IMR-90 (cell line): ENCODE data around the gene TMTC2. TPM values are rescaled to one million over a fixed set of nuclear protein-coding genes. Genes with fewer than 3 reads are reported as not detected.

Source experiments
- ATAC-seq: fragments of 200-7000 bp; cut with Tn5 transposase; 2 replicates; pipeline ENCODE4 v1.9.1; 2020; ENCODE audit warnings: low read depth, mild to moderate bottlenecking, moderate library complexity
- BruUV-seq: library from RNA; stranded (reverse); fragments of 400-500 nt; replicated peaks from 2 replicates; lab custom pipeline; 2021; lab: Mats Ljungman, UMichigan
- CTCF ChIA-PET: fragments of 300-600 bp; formaldehyde crosslinking; extraction: SDS; loops from one replicate; lab custom pipeline; 2021; ENCODE audit warnings: antibody characterized with exemption; lab: Yijun Ruan, JAX
- POLR2A ChIA-PET: fragments of 300-600 bp; sonication (Branson Sonifier 250); formaldehyde crosslinking; loops from one replicate; lab custom pipeline; 2022; ENCODE audit warnings: antibody characterized with exemption; ENCODE audit not compliant: unreplicated experiment; lab: Charles Lee
- DNase-seq: peaks from one replicate; pipeline ENCODE4 v3.0.0; 2013
- H2AFZ ChIP-seq: replicated peaks from 2 replicates; pipeline ENCODE3; 2013; ENCODE audit warnings: low read length, mild to moderate bottlenecking; ENCODE audit not compliant: poor library complexity
- H2AK5ac ChIP-seq: 2 replicates; pipeline ENCODE4 v1.6.1; 2013; ENCODE audit warnings: low read depth, low read length, inconsistent platforms
- H2AK9ac ChIP-seq: replicated peaks from 2 replicates; pipeline ENCODE3; 2013; ENCODE audit warnings: mild to moderate bottlenecking, low read depth, low read length, moderate library complexity; ENCODE audit not compliant: poor library complexity
- H2BK120ac ChIP-seq: 2 replicates; pipeline ENCODE4 v1.6.1; 2013; ENCODE audit warnings: low read depth, low read length, inconsistent platforms
- H2BK15ac ChIP-seq: 3 replicates; pipeline ENCODE4 v1.6.1; 2013; ENCODE audit warnings: low read depth, low read length, inconsistent platforms
- H2BK20ac ChIP-seq: 2 replicates; pipeline ENCODE4 v1.6.1; 2013; ENCODE audit warnings: low read depth, mild to moderate bottlenecking, inconsistent platforms, low read length, moderate library complexity
- H2BK5ac ChIP-seq: 2 replicates; pipeline ENCODE4 v1.6.1; 2013; ENCODE audit warnings: mild to moderate bottlenecking, low read depth, low read length, inconsistent platforms; ENCODE audit not compliant: poor library complexity, severe bottlenecking
- H3K14ac ChIP-seq: replicated peaks from 2 replicates; pipeline ENCODE4 v1.6.1; 2013; ENCODE audit warnings: low read depth, low read length, inconsistent platforms
- H3K18ac ChIP-seq: 2 replicates; pipeline ENCODE4 v1.6.1; 2013; ENCODE audit warnings: low read depth, low read length, control low read depth
- H3K23ac ChIP-seq: 2 replicates; pipeline ENCODE4 v1.6.1; 2013; ENCODE audit warnings: low read depth, low read length, inconsistent platforms
- H3K27ac ChIP-seq: 2 replicates; pipeline ENCODE4 v1.5.1; 2013; ENCODE audit warnings: mild to moderate bottlenecking, control low read depth, low read length; ENCODE audit not compliant: insufficient read depth
- H3K27me3 ChIP-seq: 2 replicates; pipeline ENCODE4 v1.6.1; 2013; ENCODE audit warnings: low read length; ENCODE audit not compliant: control insufficient read depth, insufficient read depth
- H3K36me3 ChIP-seq: 2 replicates; pipeline ENCODE4 v1.6.1; 2013; ENCODE audit warnings: low read length, mixed read lengths; ENCODE audit not compliant: control insufficient read depth, insufficient read depth
- H3K4ac ChIP-seq: 2 replicates; pipeline ENCODE4 v1.6.1; 2013; ENCODE audit warnings: low read depth, low read length, inconsistent platforms
- H3K4me1 ChIP-seq: 2 replicates; pipeline ENCODE4 v1.6.1; 2013; ENCODE audit warnings: low read length, mixed read lengths; ENCODE audit not compliant: control insufficient read depth, insufficient read depth
- H3K4me2 ChIP-seq: 2 replicates; pipeline ENCODE4 v1.6.1; 2013; ENCODE audit warnings: low read depth, mild to moderate bottlenecking, control low read depth, low read length, moderate library complexity
- H3K4me3 ChIP-seq: 2 replicates; pipeline ENCODE4 v1.5.1; 2013; ENCODE audit warnings: low read depth, mild to moderate bottlenecking, control low read depth, low read length, moderate library complexity; ENCODE audit not compliant: insufficient read depth
- H3K56ac ChIP-seq: 2 replicates; pipeline ENCODE4 v1.6.1; 2013; ENCODE audit warnings: low read length, inconsistent platforms; ENCODE audit not compliant: insufficient read depth; ENCODE audit errors: extremely low read depth
- H3K79me1 ChIP-seq, 2 experiments: 2 replicates each; pipeline ENCODE4 v1.6.1; 2013; ENCODE audit warnings: low read length in 2 of 2, inconsistent platforms in 1 of 2, low read depth in 1 of 2
- H3K9ac ChIP-seq: 2 replicates; pipeline ENCODE4 v1.6.1; 2013; ENCODE audit warnings: low read depth, low read length, control low read depth
- H3K9me1 ChIP-seq: 2 replicates; pipeline ENCODE4 v1.6.1; 2013; ENCODE audit warnings: low read length, inconsistent platforms; ENCODE audit not compliant: insufficient read depth
- H3K9me3 ChIP-seq: 2 replicates; pipeline ENCODE4 v1.6.1; 2013; ENCODE audit warnings: low read length; ENCODE audit not compliant: control insufficient read depth, insufficient read depth
- H4K20me1 ChIP-seq: 2 replicates; pipeline ENCODE4 v1.6.1; 2013; ENCODE audit warnings: low read length, inconsistent platforms; ENCODE audit not compliant: insufficient read depth
- H4K5ac ChIP-seq: 2 replicates; pipeline ENCODE4 v1.6.1; 2013; ENCODE audit warnings: mild to moderate bottlenecking, low read depth, low read length, control low read depth
- H4K8ac ChIP-seq, 2 experiments: 2 replicates each; pipeline ENCODE4 v1.6.1; 2013; ENCODE audit warnings: low read depth in 2 of 2, low read length in 2 of 2, control low read depth in 1 of 2, inconsistent platforms in 1 of 2
- H4K91ac ChIP-seq: 2 replicates; pipeline ENCODE4 v1.6.1; 2013; ENCODE audit warnings: low read depth, low read length, inconsistent platforms; ENCODE audit not compliant: insufficient read depth
- CEBPB ChIP-seq: IDR thresholded peaks from 2 replicates; pipeline ENCODE4 v1.6.1; 2012; ENCODE audit warnings: low read depth, low read length, improper control_type of control experiment
- CHD1 ChIP-seq: IDR thresholded peaks from 2 replicates; pipeline ENCODE4 v1.6.1; 2012; ENCODE audit warnings: low read depth, low read length, improper control_type of control experiment
- MAFK ChIP-seq: IDR thresholded peaks from 2 replicates; pipeline ENCODE4 v1.6.1; 2012; ENCODE audit warnings: low read depth, low read length, improper control_type of control experiment
- MAZ ChIP-seq: IDR thresholded peaks from 2 replicates; pipeline ENCODE4 v1.6.1; 2012; ENCODE audit warnings: low read depth, mild to moderate bottlenecking, low read length, improper control_type of control experiment, moderate library complexity, borderline replicate concordance
- NFE2L2 ChIP-seq: fragments of 150-350 bp; IDR thresholded peaks from 2 replicates; pipeline ENCODE4 v1.6.1; 2016; ENCODE audit warnings: low read depth, mild to moderate bottlenecking, low read length
- RCOR1 ChIP-seq: IDR thresholded peaks from 2 replicates; pipeline ENCODE4 v1.6.1; 2012; ENCODE audit warnings: mild to moderate bottlenecking, low read length, improper control_type of control experiment; ENCODE audit not compliant: insufficient replicate concordance
- WGBS, 2 experiments: methylation state at CpG; one replicate each; pipeline versions ENCODE4 v1.1.5 to v1.1.7; 2013; ENCODE audit warnings: missing lambda C conversion rate in 2 of 2; ENCODE audit not compliant: insufficient read length in 1 of 2; ENCODE audit errors: extremely low coverage in 2 of 2; 5-methylcytosine and 5-hydroxymethylcytosine counted together
- dilution Hi-C: fragments of 300-500 bp; cut with HindIII; formaldehyde crosslinking; loops from one replicate; pipeline ENCODE4 v1.14.3; 2018; ENCODE audit warnings: low sequenced_read_pairs; ENCODE audit not compliant: unreplicated experiment
- in situ Hi-C: fragments of 300-500 bp; cut with MboI; formaldehyde crosslinking; loops from 3 replicates; pipeline ENCODE4 v1.14.3; 2019; ENCODE audit warnings: low sequenced_read_pairs, inconsistent platforms, mixed read lengths
- intact Hi-C: fragments of 100-400 bp; cut with micrococcal nuclease; formaldehyde crosslinking; loops from 2 replicates; pipeline ENCODE4 v1.10.0; 2022
- polyA plus RNA-seq, 3 experiments: library from polyadenylated mRNA; depleted of rRNA; stranded (reverse); fragments of >200 nt; gene quantifications; 2 replicates each; pipeline ENCODE4 v1.2.3, GENCODE V29; 2012; ENCODE audit warnings: low replicate concordance in 1 of 3
- total RNA-seq: library from RNA; depleted of rRNA; stranded (reverse); fragments of >200 nt; gene quantifications from 2 replicates; pipeline ENCODE4 v1.2.3, GENCODE V29; 2012
- TF ChIP-seq, protein P1 (sequence below): conservative IDR thresholded peaks from 2 replicates; pipeline ENCODE4 v1.5.1; 2012; ENCODE audit warnings: mild to moderate bottlenecking, low read depth, low read length, improper control_type of control experiment

The TMTC2 gene
- total and polyA plus RNA-seq, 2 of the 4 experiments (the other 2 are of a cell fraction), result 0.56 to 1.4 TPM

DNA sequence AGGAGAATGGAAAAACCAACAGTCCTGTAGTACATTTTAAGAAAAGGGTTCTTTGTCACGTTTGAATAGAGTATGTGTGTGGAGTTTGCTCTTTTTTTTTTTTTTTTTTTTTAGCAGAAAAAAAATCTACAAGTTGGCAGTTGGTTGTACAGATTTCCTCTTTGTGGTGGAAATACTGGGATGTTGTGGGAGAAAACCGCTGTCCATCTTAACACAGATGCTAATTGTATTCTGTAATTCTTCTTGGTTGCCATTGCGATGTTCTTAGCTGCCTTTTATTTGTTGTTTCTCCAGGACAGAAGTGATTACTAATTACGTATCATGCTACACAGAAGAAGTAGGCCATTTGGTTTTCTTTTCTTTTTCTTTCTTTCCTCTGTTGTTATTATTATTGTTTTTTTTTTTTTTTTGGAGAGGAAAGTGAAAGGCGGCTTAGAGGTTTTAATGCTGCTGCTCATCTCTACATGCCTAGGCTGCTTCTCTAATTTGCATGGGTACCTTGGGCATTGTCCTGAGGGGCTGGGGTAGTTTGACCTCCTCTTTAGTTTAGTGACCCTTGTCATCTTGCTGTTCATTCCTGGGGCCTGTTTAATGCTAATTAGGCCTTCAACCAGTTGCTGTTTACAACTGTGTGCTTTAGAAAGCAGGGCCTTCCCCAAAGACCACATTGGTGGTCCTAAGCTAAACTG is 94.7 kb downstream of the TMTC2 start:
- H4K5ac ChIP-seq, result no peak overlapping the region
- H4K8ac ChIP-seq, result no peak overlapping the region
- no peaks in the 10 kb centered on the region for H3K79me1 ChIP-seq
- H4K91ac ChIP-seq, result no peak overlapping the region
- intact Hi-C loops, result no loop called here
- ATAC-seq (no peak), DNase-seq (no peak)
- no peak overlapping the region for H2AK9ac ChIP-seq
- H2BK15ac ChIP-seq, result no peak overlapping the region
- H3K14ac ChIP-seq, result no peak overlapping the region
- CTCF ChIA-PET, result no interaction called here
- no peak overlapping the region for H3K18ac ChIP-seq
- H2AK5ac ChIP-seq, result no peak overlapping the region
- no CpG with 5 or more reads among the region's 5 CpGs for WGBS, 2 experiments
- H3K27me3 ChIP-seq, result no peaks in the 10 kb centered on the region
- H4K20me1 ChIP-seq, result no peaks in the 10 kb centered on the region
- no peak overlapping the region for H3K9ac ChIP-seq
- no peak overlapping the region for H2BK20ac ChIP-seq
- TF ChIP-seq CHD1 (no peak), CEBPB (no peak), MAZ (no peak), MAFK (no peak), NFE2L2 (no peak), RCOR1 (no peak)
- TF ChIP-seq, protein P1, sequence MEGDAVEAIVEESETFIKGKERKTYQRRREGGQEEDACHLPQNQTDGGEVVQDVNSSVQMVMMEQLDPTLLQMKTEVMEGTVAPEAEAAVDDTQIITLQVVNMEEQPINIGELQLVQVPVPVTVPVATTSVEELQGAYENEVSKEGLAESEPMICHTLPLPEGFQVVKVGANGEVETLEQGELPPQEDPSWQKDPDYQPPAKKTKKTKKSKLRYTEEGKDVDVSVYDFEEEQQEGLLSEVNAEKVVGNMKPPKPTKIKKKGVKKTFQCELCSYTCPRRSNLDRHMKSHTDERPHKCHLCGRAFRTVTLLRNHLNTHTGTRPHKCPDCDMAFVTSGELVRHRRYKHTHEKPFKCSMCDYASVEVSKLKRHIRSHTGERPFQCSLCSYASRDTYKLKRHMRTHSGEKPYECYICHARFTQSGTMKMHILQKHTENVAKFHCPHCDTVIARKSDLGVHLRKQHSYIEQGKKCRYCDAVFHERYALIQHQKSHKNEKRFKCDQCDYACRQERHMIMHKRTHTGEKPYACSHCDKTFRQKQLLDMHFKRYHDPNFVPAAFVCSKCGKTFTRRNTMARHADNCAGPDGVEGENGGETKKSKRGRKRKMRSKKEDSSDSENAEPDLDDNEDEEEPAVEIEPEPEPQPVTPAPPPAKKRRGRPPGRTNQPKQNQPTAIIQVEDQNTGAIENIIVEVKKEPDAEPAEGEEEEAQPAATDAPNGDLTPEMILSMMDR, result no peak
- no peak overlapping the region for H2AFZ ChIP-seq
- H3K56ac ChIP-seq, result no peak overlapping the region
- H3K36me3 ChIP-seq, result no peaks in the 10 kb centered on the region
- no peak overlapping the region for H3K4me2 ChIP-seq
- no peaks in the 10 kb centered on the region for H3K4me1 ChIP-seq
- H2BK5ac ChIP-seq, result no peak overlapping the region
- no peaks in the 10 kb centered on the region for H3K9me3 ChIP-seq
- dilution Hi-C loops, result no loop called here
- H3K9me1 ChIP-seq, result no peaks in the 10 kb centered on the region
- no TSS peak for BruUV-seq
- no peak overlapping the region for H3K4me3 ChIP-seq
- POLR2A ChIA-PET, result interaction anchor here (0.6 kb wide), 1 partner anchor 1488 kb away, joined by 7 read pairs; no protein-coding TSS in a partner anchor
- H3K4ac ChIP-seq, result no peak overlapping the region
- H3K23ac ChIP-seq, result no peak overlapping the region
- no peak overlapping the region for H3K27ac ChIP-seq
- H2BK120ac ChIP-seq, result no peak overlapping the region
- in situ Hi-C loops, result no loop called here
